Inflammatory macrophage treated with lipopolysaccharide for 4 hours (primary cell): ENCODE data around the gene DDC.

Experiments used
- DNase-seq: peaks from one replicate; pipeline ENCODE4 v3.0.0-alpha.2; 2020

Gene DDC

DNA sequence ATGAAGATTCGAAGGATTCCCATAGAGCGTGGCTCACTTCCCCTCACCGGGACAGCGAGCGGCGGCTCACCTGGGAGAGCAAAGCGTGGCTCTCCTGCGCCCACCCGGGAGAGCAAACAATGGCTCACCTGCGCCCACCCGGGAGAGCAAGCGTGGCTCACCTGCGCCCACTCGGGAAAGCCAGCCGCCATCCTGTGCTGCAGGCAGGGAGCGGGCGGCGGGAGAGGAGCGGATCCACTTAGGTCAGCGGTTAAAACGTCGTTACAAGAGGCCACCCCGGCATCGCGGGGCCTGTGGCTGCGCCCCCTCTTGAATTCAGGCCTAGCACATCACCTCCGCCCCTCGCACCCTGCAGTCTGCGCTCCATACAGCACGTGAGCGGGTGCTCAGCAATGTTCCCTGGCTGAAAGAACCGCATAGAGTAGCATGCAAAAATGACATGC lies 114.6 kb downstream of the DDC start:
- no peak for DNase-seq

DNA sequence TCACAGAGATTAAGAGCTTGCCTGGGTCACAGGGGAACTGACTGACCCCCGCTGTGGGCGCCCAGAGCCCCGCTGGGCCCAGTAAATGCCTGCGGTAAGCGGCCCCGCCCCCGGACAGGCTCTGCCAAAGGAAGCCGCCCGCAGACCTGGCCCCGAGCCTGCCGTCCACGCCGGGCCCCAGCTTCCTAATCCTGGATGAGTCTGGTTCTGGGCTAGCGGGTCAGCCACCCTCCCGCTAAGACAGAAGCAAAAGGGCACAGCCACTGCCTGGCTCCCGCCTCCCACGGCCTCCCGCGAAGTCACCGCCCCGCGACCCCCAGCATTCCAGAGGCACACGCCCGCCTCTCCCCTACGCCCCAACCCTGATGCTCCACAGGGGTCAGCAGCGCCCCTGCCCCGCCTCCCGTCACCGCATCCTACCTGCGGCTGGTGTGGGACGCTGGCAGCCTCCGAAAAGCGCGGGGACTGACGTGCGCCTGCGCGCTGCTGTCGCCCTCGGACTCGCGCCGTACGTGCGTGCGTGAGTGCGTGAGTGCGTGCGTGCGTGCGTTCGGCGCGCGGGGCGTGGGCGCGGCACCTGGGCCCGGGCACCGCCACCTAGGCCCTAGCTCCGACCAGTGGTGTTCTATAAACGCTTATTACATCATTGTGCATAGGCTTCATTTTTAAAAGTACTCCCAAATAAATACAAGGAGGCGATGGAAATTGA lies 115.2 kb downstream of the DDC start, which contains the start of gene FIGNL1:
TSS of gene FIGNL1 (minus strand) at position 470 of the 709 bp plus-strand sequence. CDS start 3,063 bp downstream, outside the sequence.
- DNase-seq: peak; percentile 77

DNA sequence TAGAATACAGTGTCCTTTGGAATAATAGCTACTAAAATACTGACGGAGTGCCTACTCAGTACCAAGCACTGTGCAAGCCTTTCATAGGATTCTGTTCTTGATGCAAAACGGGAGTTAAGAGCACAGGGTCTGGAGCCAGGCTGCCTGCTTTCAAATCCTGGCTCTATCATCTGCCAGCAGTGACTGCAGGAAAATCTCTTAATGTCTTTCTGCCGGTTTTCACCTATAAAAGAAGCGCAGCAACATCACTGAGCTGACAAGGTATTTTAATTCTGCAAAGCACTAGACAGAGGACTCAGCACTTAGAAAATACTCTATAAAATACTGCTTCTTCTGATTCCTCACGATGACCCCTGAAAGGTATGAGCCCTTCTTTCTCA lies 115.7 kb downstream of the DDC start:
- DNase-seq: no peak

DNA sequence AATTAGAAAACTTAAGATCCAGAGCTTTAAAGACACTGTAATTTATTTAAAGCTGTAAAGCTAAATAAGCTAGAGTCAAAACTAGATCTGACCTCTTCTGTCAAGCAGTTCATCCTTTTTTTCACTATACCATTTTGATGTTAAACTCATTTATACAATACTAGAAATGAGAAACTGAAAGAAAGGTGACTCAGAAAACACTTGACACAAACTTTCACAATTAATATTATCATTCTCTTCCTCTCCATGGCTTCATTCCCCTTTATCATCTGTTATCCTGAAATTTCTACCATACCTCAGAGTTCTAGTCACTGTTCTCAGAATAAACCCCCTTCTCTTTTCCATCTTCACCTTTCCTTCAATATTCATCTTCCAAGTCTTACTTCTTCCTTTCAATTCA lies 116.4 kb downstream of the DDC start:
- DNase-seq: peak; percentile 72

DNA sequence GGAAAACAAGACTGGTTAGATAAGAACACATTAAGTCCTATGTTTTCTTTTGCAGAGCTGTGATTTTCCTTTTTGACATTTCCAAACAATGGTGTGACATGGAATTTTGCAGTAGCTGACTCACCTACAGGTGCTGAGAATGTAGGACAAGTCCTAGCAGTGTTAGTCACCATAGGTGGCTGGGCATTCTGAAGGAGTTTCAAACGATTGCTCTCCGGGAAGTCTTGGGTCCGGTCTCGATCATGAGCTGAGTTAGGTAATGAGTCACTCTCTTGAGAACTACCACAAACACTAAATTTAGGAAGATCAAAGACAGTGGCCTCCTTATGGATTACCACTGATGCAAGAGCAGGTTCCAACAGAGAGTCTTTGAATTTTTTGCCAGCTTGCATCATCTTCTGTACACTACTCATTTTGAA lies 118.7 kb downstream of the DDC start:
- DNase-seq: no peak

DNA sequence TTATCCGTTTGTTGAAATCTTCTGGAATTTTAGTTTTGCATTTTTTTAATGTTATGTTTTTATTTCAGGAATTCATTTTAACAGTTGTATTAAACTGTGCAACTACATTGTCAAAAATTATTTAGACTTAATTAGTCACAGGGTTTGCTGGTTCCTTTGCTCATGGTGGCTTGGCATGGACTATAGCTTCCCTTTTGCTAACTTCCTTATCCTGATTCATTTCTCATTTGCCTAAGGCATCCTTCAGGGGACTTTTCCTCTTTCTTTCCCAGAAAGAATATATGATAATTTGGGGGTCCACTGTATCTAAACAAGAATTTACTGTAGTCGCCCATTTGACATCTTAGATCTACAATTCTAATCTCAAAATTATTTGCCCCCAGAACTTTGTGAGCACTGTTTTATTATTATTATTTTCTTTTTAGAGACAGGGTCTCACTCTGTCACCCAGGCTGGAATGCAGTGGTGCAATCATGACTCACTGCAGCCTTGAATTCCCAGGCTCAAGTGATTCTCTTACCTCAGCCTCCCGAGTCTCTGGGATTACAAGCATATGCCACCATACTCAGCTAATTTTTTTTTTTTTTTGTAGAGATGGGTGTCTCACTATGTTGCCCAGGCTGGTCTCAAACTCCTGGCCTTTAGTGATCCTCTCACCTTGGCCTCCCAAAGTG lies 128.9 kb downstream of the DDC start:
- peak; percentile 75 for DNase-seq

DNA sequence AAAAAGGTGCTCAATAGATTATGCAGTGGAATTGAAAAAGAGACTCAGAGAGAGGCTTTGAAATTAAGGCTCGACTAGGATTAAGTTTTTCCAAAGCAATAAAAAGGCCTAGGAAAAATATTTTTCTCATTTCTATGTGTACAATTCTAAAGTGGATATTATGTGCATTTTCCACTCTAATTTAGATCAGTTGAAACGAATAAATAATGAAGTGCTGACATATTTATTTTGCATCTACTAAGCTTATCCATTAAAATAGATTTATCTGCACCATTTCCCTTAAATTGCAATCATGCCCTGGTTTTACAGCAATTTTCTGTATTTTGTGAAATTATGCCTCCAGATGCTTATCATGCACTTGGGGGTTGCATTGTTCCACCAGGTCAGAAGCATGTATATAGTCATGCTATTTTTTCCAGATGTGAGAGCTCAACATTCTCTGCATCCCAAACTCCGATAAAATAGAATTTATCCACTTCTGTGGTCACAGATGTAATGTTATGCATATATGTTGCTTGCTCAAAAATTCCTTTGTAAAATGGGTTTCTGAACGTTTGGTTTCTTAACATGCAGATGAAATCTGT lies 133.4 kb downstream of the DDC start:
- DNase-seq: no peak

DNA sequence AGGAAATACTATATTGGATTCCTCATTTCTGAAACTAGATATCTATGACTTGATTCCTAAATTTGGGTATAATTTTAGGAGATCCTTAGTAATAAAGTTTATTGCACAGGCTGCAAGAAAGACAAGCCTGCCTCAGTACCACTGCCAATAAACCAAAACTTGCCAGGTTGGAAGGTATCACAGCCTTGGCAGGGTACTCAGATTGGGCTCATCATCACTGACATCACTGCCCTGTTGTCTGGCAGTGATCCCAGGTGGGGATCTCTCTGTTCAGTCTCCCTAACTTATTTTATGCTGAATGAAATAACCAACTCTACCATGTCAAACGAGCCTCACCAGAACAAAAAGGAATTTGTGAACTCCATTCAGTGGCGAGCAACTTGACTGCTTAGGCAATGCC lies 133.9 kb downstream of the DDC start:
- no peak for DNase-seq

DNA sequence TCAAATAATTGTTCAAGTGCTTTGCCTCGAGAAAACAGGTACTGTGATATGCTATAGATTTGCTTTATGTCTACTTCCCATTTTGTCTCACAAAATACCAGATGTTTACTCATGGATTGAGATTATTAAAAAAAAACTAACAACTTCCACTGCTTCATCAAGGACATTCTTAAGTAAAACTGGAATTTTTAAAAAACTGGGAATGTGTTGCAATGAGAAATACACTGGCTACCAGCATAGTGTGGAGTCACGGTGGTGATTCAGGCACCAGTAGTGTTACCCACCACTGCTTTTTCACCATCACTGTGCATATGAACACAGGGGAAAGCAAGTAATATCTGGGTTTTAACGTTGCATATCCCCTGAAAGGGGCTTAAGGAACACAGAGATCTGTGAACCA lies 136.3 kb downstream of the DDC start:
- DNase-seq: peak; percentile 27

DNA sequence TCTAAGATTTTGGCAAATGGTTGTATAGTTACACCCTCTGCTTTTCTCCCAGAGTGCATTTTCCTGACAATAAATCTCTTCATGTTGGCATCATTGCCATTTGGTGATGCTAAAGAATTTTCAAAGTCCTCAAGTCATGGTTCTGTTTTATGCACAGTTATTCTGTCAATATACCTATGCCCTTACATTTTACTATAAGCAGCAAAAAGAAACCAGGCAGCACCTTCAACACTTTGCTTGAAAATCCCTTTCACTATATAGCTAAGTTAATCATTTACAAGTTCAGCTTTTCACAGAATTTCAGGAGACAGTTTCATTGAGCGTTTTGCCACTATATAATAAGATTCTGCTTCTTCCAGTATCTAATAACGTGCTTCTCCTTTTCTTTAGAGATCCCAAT lies 137.7 kb downstream of the DDC start:
- DNase-seq: no peak

DNA sequence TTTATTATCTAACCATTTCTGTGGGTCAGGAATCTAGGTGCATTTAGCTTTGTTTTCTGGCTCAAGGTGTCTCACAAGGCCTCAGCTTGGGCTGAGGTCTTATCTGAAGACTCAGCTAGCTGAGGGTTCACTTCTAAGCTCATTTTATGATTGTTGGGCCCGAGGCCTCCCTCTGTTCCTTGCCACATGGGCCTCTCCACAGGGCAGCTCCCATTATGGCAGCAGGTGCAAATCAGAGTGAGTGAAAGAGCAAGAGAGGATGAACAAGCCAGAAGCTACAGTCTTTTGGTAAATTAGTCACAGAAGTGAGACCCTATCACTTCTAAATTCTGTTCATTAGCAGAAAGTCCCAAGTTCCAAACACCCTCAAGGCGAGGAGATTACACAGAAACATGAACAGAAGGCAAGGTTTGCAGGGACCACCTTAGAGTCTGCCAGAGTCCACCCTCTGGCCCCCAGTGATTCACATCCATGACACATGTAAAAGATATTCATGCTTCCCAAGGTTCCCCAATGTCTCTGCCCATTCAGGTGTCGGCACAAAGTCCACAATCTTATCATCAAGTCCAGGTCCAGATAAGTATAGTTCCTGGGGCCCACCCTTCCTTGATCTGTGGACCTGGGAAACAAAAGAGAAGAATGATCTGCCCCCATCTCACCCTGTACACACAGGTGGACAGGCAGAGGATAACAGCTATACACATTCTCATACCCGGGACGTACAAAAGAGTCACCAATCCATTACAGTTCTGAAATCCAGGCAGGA lies 138.7 kb downstream of the DDC start:
- no peak for DNase-seq

DNA sequence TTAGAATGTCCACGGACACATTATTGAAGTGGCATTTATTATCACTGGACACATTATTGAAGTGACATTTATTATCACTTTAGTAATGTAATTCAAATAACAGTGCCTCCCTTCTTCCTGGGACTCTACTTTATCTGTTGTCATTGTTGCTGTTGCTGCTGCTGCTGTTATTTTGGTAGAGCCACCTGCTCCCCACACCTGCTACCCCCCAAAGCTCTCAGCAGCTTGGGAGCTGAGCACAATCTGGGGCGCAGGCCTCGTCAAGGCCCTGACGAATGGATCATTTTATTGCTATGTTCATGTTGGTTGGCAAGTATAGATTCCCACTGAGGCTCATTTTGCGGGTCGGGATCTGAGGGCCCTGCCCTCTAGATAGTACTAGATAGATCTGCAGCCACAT lies 139.9 kb downstream of the DDC start:
- DNase-seq: no peak

DNA sequence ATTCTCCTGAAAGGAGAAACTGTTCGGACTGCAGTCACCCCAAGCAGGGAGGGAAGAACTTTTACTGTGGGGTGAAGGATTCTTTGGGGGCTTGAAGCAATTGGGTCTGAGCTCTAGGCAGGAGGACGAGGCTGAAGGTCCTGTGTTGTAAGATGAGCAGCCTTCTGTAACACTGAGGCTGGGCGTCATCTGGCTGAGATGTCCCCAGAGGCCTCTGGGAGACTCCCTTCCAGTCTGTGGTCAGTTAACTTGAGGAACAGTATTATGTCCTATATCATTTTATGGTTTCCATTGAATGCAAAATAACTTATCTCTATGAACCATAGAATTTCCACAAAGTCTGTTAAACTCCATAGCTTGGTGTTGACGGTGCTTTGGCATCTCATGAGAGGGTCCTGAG lies 141.3 kb downstream of the DDC start:
- DNase-seq: no peak

DNA sequence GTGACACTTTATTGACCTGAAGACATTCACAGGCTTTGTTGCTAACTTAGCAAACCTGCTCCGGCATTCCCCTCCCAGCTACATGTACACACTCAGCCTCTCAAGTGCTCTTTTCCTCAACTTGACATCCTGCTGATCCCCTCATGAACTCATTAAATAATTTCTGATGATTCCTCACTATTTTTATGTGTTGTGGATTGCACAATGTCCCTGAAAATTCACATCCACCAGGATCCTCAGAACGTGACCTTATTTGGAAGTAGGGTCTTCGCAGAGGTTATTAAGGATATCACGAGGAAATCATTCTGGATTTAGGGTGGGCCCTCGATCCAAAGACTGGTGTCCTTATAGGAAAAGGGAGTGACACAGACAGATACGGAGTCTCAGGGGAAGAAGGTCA lies 142.3 kb downstream of the DDC start:
- DNase-seq: no peak

DNA sequence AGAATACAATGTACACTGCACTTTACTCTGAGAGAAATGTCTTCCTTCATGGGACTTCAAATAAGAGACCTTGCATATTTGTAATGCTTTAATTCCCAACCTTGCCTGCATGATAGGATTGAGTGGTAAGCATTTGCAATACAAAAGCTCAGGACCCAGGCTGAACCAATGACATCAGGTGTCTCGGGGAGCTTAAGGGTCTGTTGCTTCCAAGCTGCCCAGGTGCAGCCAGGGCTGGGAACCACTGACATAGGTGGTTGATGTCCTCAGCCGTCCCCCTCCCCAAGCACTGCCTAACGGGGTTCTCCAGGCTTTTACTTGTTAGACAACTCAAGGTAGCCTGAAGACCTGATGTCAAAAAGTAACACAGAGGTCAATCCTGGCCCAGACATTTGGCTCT lies 144.2 kb downstream of the DDC start:
- DNase-seq: no peak

DNA sequence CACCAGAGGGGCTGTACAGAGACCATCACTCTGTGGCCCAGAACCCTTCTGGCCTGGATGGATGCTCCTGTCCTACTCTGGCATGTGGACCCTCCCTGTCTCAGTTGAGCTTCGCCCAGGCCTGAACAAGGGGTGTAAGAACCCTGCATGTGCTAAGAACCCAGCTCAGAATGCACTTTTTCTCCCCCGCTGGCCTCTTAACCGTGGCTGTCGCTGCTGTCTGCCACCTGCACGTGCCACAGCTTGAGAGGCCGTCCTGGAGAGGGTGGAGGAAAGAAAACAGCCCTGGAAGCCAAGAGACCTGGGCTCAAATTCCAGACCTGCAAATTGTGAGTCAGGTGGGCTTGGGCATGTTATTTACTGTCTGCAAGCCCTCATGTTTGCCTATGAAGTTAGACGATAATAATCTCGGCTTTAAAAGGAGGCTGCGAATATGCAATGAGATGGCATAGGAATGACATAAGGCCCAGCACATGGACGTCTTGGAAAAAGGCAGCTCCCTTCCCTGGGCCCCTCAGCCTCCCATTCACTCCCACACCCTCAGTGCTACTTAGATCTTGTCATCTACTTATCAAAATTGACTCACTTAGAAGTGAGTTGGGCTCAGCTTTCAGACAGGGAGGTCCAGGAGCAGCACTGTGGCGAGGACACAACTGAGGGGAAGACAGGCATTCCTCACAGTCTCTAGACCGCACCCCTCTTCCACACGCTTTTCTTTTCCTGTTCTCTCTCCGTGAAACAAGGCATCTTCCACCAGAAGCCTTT lies 146.5 kb downstream of the DDC start:
- no peak for DNase-seq

DNA sequence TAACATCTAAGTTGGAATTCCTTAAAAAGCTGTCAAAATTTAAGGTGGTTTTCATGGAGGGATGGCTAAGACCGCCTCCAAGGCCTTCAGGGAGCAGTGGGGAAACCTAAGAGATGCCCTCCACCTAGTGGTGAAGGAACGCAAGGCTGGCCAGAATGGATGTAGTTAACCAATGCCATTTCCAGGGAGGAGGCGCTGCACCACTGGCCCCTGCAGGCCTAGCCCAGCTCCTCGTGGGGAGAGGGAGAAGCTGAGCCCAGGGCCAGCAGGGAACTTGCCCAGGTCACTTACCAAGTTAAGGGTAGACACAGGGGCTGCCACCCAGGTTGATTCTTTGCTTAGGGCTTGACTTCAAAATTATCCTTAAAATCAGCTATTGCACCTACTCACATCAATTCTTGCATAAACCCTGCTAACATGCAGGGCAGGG lies 147.1 kb downstream of the DDC start:
- peak; percentile 88 for DNase-seq

DNA sequence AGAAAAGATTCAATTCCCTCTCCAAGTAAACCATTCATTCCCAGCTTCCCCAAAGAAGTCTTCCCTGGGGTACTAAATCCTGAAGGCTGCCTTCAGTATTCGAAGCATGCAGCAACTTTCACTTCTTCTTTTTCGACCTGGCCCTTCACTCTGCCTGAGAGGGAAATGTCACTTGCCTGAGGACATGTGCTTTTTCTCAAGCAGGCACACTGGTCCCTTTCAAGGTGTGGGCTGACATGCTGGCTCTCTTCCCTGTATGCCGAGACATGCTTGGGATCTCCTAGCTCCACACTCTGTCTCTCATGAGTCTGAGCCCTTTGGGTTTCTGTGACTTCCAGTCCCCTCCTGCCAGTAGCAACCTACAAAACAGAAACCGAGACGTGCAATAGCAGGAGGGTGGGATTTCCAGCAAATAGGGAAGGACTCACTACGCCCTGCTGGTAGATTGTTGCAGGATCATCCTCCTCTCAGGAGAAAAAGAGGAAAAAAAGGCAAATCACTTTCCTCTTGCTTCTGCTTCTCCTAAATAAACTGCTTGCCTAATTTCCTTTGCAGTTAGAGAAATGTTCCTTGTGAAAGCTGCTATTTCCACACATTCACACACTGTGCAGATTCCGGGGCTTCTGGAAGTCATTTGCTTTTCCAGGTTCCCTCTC lies 148.6 kb downstream of the DDC start:
- DNase-seq: peak; percentile 95

DNA sequence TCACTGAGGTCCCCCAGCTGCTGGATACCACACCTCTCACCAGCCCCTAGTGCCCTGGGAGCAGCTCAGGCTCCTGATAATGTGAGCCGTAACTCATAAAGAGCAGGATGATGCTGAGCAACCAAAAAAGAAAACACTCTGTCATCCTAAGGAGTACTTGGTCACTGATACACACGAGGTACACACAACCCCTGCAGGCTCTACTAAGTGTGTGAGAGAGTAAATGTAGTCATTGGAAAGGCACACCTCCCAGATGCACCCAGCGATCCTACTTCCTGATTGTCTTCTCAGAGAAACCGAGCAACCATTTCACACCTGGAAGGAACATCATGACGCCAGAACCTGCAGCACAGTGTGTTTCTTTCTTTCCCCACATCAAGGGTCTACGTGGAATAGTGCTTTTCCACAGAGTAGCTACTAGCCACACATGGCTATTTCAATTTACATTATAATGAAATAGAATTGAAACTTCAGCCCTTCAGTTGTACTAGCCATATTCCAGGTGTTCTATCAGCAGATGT lies 149.3 kb downstream of the DDC start:
- DNase-seq: no peak

DNA sequence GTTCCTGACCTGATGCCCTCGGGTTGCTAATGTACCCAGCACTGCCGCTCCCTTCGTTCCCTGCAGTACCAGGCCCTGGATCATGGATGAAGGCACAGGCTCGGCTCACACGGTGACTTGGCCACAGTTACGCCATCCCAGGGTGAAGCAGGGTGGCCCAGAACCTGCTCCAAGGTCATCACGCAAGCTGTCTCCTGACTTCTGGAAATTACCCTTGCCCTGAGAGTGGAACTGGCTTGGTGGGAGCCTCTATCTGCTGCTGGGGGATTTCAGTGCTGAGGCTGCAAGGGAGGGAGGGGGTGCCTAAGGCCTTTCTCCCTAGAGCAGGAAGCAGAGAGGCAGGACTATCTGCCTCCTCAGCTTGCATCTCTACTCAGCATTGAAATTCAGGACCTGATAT lies 151.6 kb downstream of the DDC start:
- DNase-seq: peak; percentile 39

DNA sequence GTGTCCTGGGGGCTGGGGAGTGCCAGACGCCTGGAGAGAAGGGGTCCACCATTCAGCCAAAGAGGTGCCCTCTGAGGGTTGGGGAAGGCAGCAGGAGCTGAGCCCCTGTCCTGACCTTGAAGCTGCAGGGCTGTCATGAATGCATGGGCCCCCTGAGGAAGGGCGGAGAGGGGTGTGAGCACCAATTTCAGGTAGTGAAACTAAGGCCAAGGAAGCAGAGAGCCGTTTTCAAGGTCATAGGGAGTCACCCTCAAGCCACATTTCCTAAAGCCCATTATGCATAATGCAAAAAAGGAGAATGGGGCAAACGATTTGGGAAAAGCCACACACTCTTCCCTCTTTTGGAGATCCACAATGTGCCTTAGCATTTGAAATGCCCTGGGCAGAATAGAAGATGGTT lies 152.2 kb downstream of the DDC start:
- peak; percentile 72 for DNase-seq

DNA sequence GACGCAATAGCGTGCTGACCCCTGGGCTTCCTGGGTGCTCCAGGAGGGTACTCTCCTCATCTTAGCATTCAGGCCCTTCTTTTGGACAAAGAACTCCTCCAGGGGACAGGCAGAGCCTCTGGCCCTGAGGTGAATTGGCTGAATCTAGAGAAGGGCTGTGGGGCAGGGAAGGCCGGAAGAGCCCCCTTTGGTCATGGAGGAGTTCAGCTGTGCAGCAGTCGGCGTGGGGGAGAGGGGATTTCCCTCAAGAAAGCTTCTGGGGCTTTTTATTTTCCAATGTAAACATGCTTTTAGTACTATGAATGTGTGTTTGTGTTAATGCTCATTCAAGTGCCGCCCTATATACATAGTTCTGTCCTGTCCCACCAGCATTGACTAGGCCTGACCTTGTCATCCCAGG lies 153.9 kb downstream of the DDC start:
- no peak for DNase-seq
